NCI-H146 treated with DMSO at 0.1 percent for 48 hours (cell line): ENCODE measurements around the gene CIBAR2.

Experiments used
- DNase-seq: peaks from one replicate; lab custom pipeline; 2025; ENCODE audit not compliant: unreplicated experiment; lab: John Stamatoyannopoulos, UW

The CIBAR2 gene

DNA sequence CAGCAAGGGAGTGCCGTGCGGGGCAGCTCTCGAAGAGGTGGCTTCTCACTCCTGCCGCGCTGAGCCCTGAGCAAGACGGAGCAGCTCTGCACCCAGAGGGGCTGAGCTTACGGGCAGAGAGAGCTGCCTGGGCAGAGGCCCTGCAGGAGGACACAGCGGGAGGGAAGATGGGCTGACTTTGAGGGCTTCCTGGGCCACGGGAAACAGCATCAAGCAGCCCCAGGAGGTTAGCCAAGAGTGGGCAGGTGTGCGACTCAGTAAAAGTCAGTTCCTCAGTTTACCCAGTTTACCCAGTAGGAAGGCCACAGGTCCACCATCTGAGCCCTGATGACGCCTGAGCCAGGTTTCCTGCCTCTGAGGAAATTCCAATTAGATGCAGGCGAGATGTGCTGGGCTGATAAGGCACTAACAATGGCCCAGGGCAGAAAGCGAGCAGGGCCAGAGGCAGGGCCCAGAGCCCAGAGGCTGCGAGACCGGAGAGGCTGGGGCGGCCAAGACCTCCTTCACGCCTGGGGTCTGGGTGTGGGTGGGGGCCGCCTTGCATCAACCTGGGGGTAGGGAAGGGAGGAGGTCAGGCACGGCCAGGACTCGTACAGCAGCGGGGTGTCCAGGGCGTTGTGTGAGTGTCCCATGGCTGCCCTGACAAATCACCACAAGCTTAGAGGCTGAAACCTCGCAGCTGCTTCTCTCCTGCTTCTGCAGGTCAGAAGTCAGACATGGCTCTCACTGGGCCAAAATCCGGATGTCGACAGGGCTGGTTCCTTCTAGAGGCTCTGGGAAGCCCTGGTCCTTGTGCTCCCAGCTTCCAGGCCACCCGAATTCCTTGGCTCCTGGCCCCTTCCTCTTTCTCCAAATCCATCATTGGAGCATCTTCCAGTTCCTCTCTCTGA is 32.0 kb upstream of the CIBAR2 start:
- no peak for DNase-seq

DNA sequence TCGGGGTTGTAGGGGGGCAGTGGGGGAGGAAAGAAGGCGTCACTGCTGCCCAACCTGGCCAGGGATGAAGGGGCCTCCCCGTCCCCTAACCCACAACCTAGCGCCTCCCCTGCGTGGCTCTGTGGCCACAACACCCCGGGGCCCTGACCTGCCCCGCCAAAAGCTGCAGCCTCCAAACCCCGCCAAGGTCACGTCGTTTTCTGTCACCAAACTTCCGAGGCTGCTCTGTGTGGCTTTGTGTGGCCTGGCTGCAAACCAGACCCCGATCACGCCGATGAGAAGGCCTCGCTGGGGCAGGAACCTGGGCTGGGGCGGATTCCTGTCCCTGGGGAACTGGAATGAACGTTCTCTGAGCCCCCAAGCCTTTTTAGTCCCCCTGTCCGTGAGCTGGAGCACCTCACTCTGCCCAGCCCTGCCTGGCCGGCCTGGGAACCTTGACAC is 30.5 kb upstream of the CIBAR2 start:
- no peak for DNase-seq

DNA sequence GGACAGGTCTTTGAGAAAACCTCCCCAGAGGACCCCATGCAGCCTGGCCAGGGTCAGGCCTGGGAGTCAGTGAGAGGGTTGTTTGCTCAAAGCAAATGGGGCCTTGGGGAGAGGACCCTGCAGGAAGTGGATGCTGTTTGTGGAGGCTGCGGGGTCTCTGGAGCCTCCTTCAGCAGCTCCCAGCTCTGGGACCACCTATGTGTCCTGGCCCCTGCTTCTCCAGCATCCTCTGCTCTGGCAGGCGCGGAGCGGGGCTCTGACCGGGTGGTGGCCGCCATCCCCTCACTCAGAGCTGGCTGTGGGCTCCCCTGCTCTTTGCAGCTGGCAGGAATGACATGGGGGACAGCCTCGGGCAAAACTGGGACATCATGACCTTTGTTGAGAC is 29.8 kb upstream of the CIBAR2 start:
- DNase-seq: no peak

DNA sequence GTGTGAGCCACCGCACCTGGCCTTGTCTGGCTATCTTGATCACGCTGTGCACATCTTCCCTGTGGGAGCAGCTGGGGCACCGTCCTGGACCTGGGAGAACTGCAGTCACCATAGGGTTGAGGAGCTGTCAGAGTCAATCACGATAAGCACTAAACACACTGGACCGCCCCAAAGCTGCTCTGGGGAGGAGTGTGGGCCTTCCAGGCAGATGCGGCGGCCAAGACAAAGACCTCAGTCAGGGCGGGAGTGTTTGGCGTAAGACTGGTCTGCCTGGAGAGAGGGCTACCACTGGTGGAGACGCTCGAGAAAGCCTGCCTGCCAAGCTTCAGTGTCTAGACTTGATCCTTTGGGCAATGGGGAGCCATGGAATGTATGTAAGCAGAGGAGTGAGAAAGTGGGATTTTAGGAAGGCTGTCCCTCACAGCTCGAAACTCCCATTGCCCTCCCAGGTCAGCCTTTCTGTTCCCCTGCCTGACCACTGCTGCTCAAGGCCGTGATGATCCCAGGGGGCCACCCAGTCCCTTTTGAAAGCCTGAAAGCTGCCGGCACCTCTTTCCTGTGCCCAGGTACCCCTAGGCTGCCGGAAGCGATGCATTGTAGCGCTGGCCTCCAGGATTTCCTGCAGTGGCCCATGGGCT is 29.3 kb upstream of the CIBAR2 start:
- DNase-seq: no peak

DNA sequence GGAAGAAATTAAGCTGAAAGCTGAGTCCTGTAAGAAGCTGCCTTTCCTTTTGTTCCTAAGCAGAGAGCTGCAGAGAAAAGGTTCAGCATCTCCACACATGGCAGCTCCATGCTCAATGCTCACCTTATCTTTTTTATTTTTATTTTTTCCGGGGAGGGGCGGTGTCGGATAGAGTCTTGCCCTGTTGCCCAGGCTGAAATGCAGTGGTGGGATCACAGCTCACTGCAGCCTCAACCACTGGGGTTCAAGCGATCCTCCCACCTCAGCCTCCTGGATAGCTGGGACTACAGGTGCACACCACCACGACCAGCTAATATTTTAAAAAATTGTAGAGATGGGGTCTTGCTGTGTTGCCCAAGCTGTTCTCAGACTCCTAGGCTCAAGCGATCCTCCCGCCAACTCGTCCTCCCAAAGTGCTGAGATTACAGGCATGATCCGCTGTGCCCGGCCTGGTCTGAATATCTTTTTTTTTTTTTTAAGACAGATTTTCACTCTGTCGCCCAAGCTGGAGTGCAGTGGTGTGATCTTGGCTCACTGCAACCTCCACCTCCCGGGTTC is 28.3 kb upstream of the CIBAR2 start:
- no peak for DNase-seq

DNA sequence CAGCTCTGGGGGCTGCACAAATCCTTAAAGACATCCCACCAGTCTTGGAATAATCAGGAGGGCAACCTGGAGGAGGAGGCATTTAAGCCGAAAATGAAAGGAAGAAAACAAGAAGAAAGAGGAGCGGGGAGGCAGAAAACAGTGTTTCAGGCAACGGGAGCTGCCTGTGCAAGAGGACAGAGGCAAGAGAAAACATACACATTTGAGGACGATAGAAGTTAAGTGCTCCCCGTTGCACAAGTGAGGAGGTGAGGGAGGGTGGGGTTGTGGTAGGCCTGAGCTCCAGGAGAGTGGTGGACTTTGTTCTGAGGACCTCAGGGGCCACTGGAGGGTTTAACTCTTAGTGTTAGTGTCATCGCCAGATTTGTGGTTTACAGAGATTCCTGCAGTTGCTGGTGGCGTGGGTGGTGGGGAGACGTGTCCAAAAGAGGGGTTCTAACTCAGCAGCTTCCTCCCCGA is 27.6 kb upstream of the CIBAR2 start:
- DNase-seq: no peak

DNA sequence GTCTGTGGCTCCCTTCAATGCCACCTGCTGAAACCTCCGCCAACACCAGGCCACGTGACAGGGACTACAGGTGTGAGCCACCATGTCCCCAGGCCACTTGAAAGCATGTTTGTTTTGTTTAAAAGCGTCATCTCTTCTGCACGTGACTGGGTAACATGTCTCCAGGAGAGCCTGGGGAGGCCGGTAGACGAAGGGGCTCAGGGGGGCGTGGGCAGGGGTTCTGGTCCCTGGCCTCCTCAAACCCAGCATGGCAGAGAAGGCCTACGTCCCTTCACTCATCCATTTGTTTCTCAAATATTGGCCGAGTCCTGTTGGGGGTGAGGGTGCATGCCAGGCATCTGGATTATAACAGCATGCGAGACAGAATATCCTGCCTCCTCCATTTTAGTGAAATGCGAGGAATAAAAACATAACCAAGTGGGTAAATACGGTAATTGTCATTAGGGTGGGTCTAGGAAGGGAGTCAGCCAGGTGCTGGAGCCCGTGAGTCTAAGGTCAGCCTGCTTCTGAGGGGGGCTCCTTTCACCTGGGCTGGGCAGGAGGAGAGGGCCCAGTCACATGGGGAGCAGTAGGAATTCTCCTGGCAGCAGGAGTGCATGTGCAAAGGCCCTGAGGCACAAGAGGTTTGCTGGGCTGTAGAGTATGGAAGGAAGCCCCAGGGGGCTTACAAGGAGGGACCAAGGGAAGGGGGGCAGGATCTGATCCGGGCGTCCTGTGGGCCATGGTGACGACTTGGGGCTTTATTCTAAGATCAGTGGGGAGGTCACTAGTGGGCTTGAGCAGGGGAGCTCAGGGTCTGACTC is 26.8 kb upstream of the CIBAR2 start:
- DNase-seq: peak; percentile 48

DNA sequence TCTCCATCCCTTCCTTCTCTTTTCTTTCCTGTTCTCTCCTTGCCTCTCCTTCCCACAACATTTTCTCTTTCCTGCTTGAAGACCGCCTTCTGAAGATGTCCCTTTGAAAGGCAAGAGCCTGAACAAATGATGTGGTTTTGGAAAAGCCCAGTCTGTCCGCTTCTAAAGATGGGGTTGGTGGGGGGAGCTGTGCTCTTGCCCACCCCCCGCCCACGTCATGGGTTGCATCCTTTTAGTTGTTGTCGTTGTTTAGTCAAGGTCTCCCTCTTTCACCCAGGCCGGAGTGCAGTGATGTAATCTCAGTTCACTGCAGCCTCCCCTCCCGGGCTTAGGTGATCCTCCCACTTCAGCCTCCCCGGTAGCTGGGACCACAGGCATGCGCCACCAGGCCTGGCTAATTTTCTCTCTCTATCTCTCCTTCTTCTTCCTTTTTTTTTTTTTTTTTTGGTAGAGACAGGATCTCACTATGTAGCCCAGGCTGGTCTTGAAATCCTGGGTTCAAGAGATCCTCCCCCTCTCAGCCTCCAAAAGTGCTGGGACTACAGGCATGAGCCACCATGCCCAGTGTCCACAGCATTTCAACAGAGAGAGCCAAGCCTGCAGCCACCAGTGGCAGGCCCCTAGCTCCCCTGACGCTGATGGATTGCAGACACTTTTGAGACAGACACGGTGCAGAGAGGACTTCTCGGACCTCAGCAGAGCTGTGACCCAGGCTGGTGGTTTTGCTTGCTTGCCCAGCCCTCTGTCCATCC is 26.0 kb upstream of the CIBAR2 start:
- DNase-seq: no peak

DNA sequence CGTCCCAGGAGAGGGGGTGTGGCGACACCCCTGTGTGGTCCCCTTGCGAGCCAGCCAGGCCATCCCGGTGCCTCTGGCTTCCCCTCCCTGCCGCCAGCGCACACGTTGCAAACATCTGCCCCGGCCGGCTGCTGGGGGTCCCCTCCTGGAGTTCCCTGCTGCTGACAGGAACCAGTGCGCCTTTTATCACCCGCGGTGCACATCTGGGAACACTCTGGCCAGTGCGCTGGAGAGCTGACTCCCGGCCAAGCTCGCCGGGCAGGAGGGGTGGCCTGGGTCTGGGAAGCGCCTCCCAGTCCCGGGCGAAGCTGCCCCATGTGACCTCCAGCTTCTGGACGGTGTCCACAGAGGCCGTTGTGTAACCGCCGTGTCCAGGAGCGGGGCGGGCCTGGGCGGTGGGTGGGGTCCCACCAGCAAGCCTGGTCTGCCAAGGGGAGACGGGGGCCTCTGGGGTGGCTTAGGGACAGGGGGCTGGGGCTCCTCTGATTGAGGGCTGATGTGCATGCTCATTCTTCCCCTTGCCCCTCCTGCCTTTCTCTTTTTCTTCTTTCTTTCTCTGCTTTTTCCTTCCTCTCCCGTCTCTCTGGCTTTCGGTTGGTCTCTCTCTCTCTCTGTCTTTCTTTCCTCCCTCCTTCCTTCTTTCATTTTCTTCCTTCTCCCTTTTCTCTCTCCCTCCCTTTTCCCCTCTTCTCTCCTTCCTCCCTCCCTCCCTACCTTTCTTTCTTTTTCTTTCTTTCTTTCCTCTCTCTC is 25.2 kb upstream of the CIBAR2 start:
- DNase-seq: no peak

DNA sequence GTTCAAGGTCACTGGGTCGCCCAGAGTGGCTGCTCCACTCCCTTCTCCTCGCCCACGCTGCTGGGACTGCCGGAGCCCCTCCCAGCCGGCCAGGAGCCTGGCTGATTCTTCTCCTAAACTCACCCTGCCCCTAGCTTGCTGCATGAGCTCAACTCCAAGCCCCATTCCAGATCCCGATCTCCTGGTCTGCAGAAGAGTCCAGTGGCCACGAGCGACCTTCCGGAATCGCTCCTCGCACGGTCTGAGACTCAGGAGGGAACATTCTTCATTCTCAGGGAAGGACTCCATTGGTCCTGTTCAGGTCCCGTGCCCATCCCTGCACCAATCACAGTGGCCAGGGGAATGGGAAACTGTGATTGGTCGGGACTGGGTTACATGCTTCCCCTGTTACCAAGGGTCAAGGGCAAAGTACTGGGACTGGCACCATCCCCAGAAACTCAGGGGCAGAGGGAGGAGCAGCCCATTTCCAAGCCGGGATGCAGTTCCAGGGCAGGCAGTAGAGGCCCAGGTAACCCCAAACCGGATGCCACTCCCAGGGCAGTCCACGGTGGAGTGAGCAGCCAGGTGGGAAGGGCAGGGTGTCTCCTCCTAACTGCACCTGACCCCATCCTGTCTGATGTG is 24.5 kb upstream of the CIBAR2 start:
- DNase-seq: no peak

DNA sequence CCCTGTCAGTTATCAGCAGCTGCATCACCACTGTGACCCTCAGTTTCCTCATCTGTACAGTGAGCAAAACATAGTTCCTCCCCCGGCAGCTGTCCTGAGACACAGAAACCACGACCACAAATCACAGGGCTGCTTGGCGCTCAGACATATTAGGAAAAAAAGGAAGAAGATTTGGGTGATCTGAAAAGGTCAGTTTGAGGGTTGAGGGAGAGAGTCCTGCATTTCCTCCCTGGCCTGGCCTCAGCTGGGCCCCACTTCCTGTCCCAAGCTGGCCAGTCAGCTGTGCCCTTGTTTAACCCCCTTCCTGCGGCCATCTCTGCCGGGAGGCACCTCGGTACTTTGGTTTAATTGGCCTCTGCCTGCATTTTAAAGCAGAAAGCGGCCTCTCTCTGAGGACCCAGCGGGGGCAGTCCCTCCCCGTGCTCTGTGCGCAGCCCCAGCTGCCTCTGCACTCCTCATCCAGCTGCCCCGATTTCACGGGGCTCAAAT is 24.0 kb upstream of the CIBAR2 start:
- DNase-seq: no peak

DNA sequence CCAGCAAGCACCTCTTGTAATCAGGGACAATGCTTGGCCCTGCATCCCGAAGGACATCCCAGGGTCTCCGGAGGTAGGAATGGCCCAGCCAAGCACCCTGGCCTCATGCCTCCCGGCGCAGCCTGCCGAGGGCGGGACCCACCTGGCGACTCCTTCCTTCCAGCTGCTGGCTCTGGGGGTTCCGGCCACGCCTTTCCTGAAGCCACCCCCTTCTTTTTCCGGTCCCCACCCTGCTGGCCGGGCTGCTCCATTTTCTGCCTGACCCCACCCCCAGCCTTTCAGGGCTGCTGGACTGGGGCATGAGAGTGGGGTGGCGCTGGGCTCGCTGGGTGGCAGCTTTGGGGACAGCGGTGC is 22.5 kb upstream of the CIBAR2 start:
- DNase-seq: no peak

DNA sequence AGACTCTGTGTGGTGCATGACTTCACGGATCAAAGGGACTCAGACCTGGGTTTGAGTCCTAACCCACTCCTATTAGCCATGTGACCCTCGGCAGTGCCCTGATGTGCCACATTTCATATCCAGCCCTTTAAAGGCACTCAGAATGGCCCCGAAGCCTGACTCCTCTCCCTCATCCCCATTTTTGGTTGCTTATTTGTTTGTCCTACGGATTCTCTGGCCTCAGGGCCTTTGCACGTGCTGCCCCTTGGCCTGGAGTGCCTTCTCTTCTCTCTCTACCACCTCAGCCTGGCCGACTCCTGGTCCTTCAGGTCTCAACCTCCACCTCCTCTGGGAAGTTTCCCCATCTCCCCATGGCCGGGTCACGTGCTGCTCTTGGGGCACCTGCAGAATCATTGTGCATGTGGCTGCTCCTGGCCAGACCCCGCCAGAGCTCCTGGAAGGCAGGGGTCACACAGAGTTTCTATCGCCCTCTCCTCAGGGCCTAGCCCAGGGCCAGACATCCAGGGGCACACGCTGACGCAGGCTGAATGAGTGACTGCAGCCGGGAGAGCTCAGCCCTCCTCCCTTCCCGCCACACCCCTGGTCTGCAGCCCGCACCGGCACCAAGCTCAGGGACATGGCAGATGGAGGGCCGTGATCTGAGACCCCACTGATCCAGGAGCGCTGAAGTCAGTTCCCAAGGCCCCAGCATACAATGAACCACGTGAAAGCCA is 22.0 kb upstream of the CIBAR2 start:
- no peak for DNase-seq

DNA sequence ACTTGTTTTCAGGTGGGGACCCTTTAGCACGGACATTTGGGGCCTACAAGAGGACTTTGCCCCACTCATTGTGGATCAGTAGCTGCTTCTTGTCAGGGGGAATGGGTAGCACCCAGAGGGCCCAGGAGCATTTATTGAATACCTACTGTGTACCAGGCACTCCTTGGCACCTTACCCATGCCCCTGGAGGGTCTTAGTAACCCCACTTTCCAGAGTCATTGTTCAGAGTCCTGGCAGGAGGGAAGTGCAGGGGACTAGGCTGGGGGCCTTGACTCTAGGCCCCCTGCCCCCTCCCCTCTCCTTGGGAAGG is 21.0 kb upstream of the CIBAR2 start:
- DNase-seq: no peak

DNA sequence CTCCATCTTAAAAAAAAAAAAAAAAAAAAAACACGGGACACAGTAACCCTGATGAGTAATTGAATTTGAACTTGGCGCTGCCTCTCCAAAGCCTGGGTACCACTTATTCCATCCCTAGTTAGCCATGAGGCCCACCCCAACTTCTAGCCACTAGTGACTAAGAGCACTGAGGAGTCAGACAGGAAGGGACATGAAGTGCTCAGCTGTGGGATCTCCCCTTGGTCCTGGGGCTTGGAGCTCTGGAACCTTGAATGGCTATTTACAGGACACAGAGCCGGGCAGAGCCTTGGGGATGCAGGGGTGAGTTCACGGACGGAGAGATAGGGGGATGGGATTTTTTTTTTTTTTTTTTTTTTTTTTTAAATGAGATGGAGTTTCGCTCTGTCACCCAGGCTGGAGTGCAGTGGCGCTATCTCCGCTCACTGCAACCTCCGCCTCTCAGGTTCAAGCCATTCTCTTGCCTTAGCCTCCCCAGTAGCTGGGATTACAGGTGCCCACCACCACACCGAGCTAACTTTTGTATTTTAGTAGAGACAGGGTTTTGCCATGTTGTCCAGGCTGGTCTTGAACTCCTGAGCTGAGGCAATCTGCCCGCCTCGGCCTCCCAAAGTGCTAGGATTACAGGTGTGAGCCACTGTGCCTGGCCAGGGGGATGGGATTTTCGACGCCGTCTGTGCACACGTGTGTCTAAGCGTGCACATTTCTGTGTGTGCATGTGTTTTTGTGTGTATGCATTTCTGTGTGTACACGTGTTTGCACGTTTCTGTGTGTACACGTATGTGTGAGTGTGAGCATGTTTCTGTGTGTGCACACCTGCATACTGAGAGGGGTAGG is 20.4 kb upstream of the CIBAR2 start:
- DNase-seq: no peak

DNA sequence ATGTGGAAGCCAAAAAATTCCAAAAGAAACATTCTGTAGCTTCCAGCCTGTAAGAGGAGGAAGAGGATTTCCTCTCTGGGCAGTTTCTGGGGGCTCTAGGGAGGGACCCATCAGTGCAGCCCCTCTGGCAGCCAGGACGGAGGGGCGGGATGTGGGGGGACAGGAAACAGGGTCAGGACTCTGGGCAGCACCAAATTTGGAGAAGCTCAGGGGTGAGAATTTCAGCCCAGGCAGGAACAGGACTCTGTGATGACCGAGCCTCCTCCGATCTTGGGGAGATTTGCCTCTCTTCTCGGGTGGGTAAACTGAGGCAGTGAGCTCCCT is 18.4 kb upstream of the CIBAR2 start:
- no peak for DNase-seq

DNA sequence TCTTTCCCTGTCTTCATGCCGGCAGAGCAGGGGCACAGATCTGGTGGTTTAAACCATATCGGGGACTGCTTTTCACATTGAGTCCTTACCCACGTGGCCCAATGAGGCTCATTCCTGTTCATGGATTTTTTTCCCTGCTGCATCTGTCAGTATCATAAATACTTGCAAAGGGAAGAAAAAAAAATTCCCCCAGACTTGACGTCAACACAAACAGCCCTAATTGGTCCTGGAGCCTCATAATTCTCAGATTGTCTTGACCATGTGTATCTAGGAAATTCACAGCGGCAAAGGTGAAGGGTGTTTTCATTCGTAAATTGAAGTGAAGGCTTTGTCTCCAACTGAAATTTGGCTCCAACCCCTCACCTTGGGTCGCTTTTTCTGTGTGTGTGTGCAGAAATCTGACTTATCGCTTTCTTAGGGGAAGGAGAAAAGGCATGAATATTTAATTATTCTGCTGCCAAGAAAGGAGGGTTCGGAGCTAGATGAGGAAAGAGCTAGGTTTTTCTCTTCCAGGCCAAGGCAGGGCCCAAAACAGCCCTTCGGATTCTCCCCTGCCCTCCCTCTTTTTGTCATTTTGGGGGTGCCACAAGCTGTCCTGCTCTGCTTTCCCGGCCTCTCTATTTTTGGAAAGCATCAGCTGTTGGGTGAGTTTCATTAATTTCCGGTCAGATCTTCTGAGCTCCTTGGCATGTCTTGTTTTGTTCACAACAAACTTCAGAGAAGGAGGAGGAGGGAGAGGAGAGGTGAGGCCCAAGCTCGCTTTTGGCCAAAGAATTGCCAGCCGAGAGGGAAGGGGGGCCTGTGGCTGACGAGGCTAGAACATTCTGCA is 17.8 kb upstream of the CIBAR2 start:
- DNase-seq: no peak
